CD4-positive, alpha-beta T cell treated with Interleukin-4 for 4 hours (primary cell): ENCODE data around the gene EEPD1.
"Not testable (repeated sequence)": the region's sequence is repeated elsewhere in the genome, so short reads cannot be mapped to it uniquely, and the experiment has no call there.

Experiments
- DNase-seq: peaks from one replicate; pipeline ENCODE4 v3.0.0-alpha.2; 2020

The EEPD1 gene

GRCh38 chr7:36217961-36218284 is 64.9 kb downstream of the EEPD1 start:
- DNase-seq = no peak

GRCh38 chr7:36219429-36219828 is 66.4 kb downstream of the EEPD1 start:
- DNase-seq = no peak

GRCh38 chr7:36223851-36224250 is 70.8 kb downstream of the EEPD1 start:
- no peak for DNase-seq

- no peak for DNase-seq
These were observed 72.1 kb downstream of the EEPD1 start for GRCh38 chr7:36224934-36225858.

- no peak for DNase-seq
These were observed 73.1 kb downstream of the EEPD1 start for GRCh38 chr7:36226151-36226550.

- DNase-seq = no peak
These were observed 74.2 kb downstream of the EEPD1 start for GRCh38 chr7:36227223-36227622.

GRCh38 chr7:36228039-36228438 is 75.0 kb downstream of the EEPD1 start:
- no peak for DNase-seq

GRCh38 chr7:36231406-36231805 is 78.4 kb downstream of the EEPD1 start:
- DNase-seq = no peak

- no peak for DNase-seq
These were observed 79.5 kb downstream of the EEPD1 start for GRCh38 chr7:36232555-36232954.

GRCh38 chr7:36232971-36233550 is 80.0 kb downstream of the EEPD1 start:
- DNase-seq = no peak

GRCh38 chr7:36236073-36236472 is 83.0 kb downstream of the EEPD1 start:
- DNase-seq = no peak

- no peak for DNase-seq
These were observed 85.1 kb downstream of the EEPD1 start for GRCh38 chr7:36238138-36238537.

- DNase-seq = not testable (repeated sequence)
These were observed 90.3 kb downstream of the EEPD1 start for GRCh38 chr7:36243356-36243755.

- not testable (repeated sequence) for DNase-seq
These were observed 90.9 kb downstream of the EEPD1 start for GRCh38 chr7:36244001-36244400.

GRCh38 chr7:36244429-36244828 is 91.4 kb downstream of the EEPD1 start:
- DNase-seq = no peak

GRCh38 chr7:36245684-36246299 is 92.7 kb downstream of the EEPD1 start:
- DNase-seq = no peak

GRCh38 chr7:36249091-36249490 is 96.0 kb downstream of the EEPD1 start:
- DNase-seq = no peak

GRCh38 chr7:36253699-36254098 is 100.6 kb downstream of the EEPD1 start:
- no peak for DNase-seq

- not testable (repeated sequence) for DNase-seq
These were observed 105.6 kb downstream of the EEPD1 start for GRCh38 chr7:36258510-36259259.

- no peak for DNase-seq
These were observed 107.4 kb downstream of the EEPD1 start for GRCh38 chr7:36260481-36260880.

GRCh38 chr7:36261019-36261754 is 108.1 kb downstream of the EEPD1 start:
- no peak for DNase-seq

- no peak for DNase-seq
These were observed 109.4 kb downstream of the EEPD1 start for GRCh38 chr7:36262309-36263094.
